Adrenal gland (tissue), 12 donors: ENCODE results near the gene TCF12. TPM values are rescaled to one million over a fixed set of nuclear protein-coding genes. Genes with fewer than 3 reads are reported as not detected.

Experiments
- DNase-seq, 7 donors: peaks; one replicate each; pipeline ENCODE4 v3.0.0-alpha.2; 2019 to 2020
- H3K27ac ChIP-seq, 5 donors: fragments of 200-600 bp; sonication (generic) in 4 of 5; 1 replicate in 3 of 5; 2 replicates in 2 of 5; pipeline versions ENCODE4 v1.5.1 to v1.8.0; 2016 to 2020; ENCODE audit warnings: mild to moderate bottlenecking in 1 of 5
- H3K27me3 ChIP-seq: fragments of 200-600 bp; 2 replicates; pipeline ENCODE4 v1.8.0; 2021
- H3K36me3 ChIP-seq, 2 donors: fragments of 200-600 bp; replicated peaks in 1 of 2; 1 replicate in 1 of 2; 2 replicates in 1 of 2; pipeline versions ENCODE4 v1.5.1 to v1.8.0; 2018 to 2022
- H3K4me1 ChIP-seq, 2 donors: fragments of 200-600 bp; replicated peaks in 1 of 2; 1 replicate in 1 of 2; 2 replicates in 1 of 2; pipeline versions ENCODE4 v1.5.1 to v1.8.0; 2018 to 2021
- H3K4me3 ChIP-seq, 4 donors: fragments of 200-600 bp; sonication (generic) in 3 of 4; one replicate each; pipeline ENCODE4 v1.5.1; 2016 to 2018
- H3K9me3 ChIP-seq, 3 donors: fragments of 200-600 bp; sonication (generic) in 1 of 3; replicated peaks in 1 of 3; 1 replicate in 2 of 3; 2 replicates in 1 of 3; pipeline versions ENCODE4 v1.5.1 to v1.8.0; 2016 to 2021
- POLR2A ChIP-seq, 2 donors: fragments of 450-650 bp; IDR thresholded peaks; one replicate each; pipeline ENCODE4 v1.6.1; 2017; ENCODE audit warnings: antibody characterized with exemption in 2 of 2, mild to moderate bottlenecking in 2 of 2, moderate library complexity in 1 of 2
- WGBS, 4 donors: extraction: QIAGEN DNeasy Blood & Tissue Kit in 2 of 4; methylation state at CpG; one replicate each; pipeline versions ENCODE4 v1.1.5 to v1.1.7; 2013 to 2017; 5-methylcytosine and 5-hydroxymethylcytosine counted together
- intact Hi-C, 2 donors: fragments of 100-400 bp; cut with DNase I; formaldehyde crosslinking; loops; one replicate each; pipeline versions ENCODE4 v1.14.1 to v1.15.0; 2022 to 2023
- polyA plus RNA-seq, 3 donors: library from polyadenylated mRNA; stranded (reverse); fragments of 200-250 nt in 2 of 3; fragments of 350-450 nt in 1 of 3; fragmentation: Illumina TruSeq in 1 of 3; extraction: RNeasy Lipid Tissue Mini Kit (QIAGEN cat#74804) in 1 of 3; gene quantifications; one replicate each; pipeline ENCODE4 v1.2.3, GENCODE V29; 2013 to 2014
- total RNA-seq, 9 donors: library from RNA; depleted of rRNA in 4 of 9; stranded (reverse); fragments of >200 nt in 4 of 9; fragments of 120-200 nt in 1 of 9; fragmentation: NEBNext Ultra II Directional in 1 of 9; extraction: Animal tissue kit (Norgen Biotek cat#: 25700) in 1 of 9; gene quantifications; one replicate each; pipeline versions ENCODE4 v1.1.0 to v1.2.4, GENCODE V29; 2013 to 2023
- TF ChIP-seq, protein P1 (sequence below), 6 experiments: fragments of 450-650 bp in 4 of 6; fragments of 200-600 bp in 2 of 6; sonication (generic) in 1 of 6; IDR thresholded peaks; 1 replicate in 5 of 6; 2 replicates in 1 of 6; pipeline versions ENCODE4 v1.5.1 to v1.8.0; 2016 to 2021; ENCODE audit warnings: antibody characterized with exemption in 6 of 6, mild to moderate bottlenecking in 2 of 6, moderate library complexity in 1 of 6
- donor health status: healthy with polysubstance abuse.
- donor health status: Bipolar disorder and iron deficiency.
- donor health status: DM: yes; HTN: yes; CAD: no.
- donor health status: DM: no; HTN: no; CAD: no.
- donor health status: DM: no; HTN: no; CAD: no.
- donor health status: DM: yes; HTN: yes; CAD: no.

Gene TCF12
- total and polyA plus RNA-seq, 12 donors: 7.6 to 121 (median 75.6) TPM

DNA sequence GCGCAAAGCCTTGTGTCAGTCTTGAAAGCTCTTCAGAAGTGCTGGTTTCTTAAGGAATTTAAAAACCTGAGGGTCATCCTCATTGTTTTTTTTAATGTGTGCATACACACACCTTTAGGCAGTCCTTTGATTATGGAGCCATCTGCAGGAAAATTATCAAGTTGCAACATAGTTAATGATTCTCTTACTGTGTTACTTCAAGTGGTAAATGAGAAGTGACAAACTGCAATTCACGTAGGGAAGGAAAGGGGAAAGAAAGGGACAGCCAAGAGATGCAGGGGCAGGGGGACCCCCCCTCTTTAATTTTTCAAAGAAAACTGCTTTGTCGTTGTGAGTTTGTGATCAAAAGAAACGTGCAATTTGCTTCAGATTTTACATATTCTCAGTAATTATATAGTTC, 295.4 kb downstream of the TCF12 start:
- intact Hi-C loops: no loop called here
- Histone ChIP-seq H3K9me3 (no peaks in the 10 kb centered on the region), H3K27me3 (no peaks in the 10 kb centered on the region), H3K4me1 (peaks cover 7 to 45% of the 10 kb centered on the region in 2 donors), H3K27ac (no peak overlapping the region), H3K36me3 (no peaks in the 10 kb centered on the region), H3K4me3 (no peak overlapping the region)
- 33 to 46% (median 42%) methylated on average over 4 of the region's 4 CpGs for WGBS, 4 donors
- TF ChIP-seq, protein P1, sequence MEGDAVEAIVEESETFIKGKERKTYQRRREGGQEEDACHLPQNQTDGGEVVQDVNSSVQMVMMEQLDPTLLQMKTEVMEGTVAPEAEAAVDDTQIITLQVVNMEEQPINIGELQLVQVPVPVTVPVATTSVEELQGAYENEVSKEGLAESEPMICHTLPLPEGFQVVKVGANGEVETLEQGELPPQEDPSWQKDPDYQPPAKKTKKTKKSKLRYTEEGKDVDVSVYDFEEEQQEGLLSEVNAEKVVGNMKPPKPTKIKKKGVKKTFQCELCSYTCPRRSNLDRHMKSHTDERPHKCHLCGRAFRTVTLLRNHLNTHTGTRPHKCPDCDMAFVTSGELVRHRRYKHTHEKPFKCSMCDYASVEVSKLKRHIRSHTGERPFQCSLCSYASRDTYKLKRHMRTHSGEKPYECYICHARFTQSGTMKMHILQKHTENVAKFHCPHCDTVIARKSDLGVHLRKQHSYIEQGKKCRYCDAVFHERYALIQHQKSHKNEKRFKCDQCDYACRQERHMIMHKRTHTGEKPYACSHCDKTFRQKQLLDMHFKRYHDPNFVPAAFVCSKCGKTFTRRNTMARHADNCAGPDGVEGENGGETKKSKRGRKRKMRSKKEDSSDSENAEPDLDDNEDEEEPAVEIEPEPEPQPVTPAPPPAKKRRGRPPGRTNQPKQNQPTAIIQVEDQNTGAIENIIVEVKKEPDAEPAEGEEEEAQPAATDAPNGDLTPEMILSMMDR (IDR thresholded peaks at IDR 0.05): peak; percentile 15 to 68 (median 58)
- no peak for TF ChIP-seq POLR2A (IDR thresholded peaks at IDR 0.05)
- DNase-seq: no peak

DNA sequence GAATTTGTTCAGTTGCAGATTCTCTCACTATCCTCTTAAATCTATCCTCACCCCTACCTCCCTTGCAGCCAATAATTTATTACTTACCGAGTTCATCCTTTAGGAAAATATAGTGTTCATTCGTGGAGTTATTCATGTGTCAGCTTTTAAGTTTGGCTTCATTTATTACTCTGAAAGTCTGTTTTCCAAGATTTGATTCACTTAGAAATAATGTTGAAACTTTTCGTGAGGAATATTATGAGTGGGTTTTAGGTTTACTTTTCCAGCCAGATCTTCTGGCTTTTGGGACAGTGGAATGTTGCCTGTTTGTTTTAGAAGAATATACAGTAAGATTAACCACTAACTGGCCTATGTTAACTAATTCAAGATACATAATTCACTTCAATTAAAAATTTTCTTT, 296.9 kb downstream of the TCF12 start:
- Histone ChIP-seq H3K4me3 (no peak overlapping the region), H3K9me3 (no peaks in the 10 kb centered on the region), H3K36me3 (no peaks in the 10 kb centered on the region), H3K27me3 (no peaks in the 10 kb centered on the region), H3K27ac (no peak overlapping the region), H3K4me1 (peaks cover 12 to 59% of the 10 kb centered on the region in 2 donors)
- no peak for TF ChIP-seq POLR2A (IDR thresholded peaks at IDR 0.05)
- TF ChIP-seq, protein P1 (IDR thresholded peaks at IDR 0.05): no peak
- intact Hi-C loops: no loop called here
- no peak for DNase-seq
- 42 to 56% (median 47%) methylated on average over 3 of the region's 3 CpGs for WGBS, 4 donors

DNA sequence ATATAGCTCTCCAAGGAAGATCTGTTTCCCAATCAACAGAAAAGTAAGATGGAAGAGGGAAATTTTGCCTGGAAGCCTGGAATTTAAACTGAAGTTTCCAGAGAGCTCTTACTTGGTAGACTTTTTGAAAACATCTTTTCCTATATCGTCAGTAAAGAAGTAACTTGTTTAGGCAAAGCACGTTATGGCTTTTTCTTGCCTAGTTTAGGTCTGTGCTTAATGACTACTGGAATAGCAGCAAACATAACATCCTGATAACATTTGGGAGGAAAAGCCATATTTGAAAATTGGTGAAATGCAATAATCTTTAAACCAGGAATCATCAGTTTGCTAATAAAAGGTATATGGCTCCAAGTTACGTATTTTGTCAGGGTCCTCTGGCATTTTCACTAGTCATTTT, 297.4 kb downstream of the TCF12 start:
- Histone ChIP-seq H3K9me3 (no peaks in the 10 kb centered on the region), H3K4me1 (peaks cover 14 to 65% of the 10 kb centered on the region in 2 donors), H3K27ac (no peak overlapping the region), H3K36me3 (no peaks in the 10 kb centered on the region), H3K27me3 (no peaks in the 10 kb centered on the region), H3K4me3 (no peak overlapping the region)
- intact Hi-C loops: no loop called here
- WGBS, 4 donors: 65 to 77% (median 73%) methylated on average over 3 of the region's 3 CpGs
- no peak for DNase-seq
- no peak for TF ChIP-seq POLR2A (IDR thresholded peaks at IDR 0.05)
- TF ChIP-seq, protein P1 (IDR thresholded peaks at IDR 0.05): no peak

DNA sequence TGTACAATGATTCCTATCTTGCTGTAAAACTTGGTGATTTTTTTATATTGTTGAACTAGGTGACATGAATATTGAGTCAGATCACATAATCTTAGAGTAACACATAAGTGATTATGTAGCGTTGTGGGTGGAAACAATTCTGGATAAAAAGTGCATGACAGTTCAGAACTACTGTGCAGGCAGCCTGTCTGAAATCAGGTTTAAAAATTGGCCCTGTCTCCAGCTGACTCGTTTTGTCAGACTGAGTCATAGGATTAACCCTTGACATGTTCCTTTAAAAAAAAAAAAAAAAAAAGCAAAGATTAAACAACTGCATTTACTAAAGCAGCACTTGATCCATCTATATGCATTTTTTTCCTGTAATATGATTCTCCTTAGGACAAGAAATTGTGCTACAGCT, 297.8 kb downstream of the TCF12 start:
- 12 to 22% (median 16%) methylated on average over 2 of the region's 2 CpGs for WGBS, 4 donors
- Histone ChIP-seq H3K4me3 (no peak overlapping the region), H3K36me3 (no peaks in the 10 kb centered on the region), H3K27me3 (no peaks in the 10 kb centered on the region), H3K9me3 (no peaks in the 10 kb centered on the region), H3K27ac (no peak overlapping the region), H3K4me1 (peaks cover 14 to 66% of the 10 kb centered on the region in 2 donors)
- intact Hi-C loops: no loop called here
- peak in 4 of 7 donors; percentile 18 to 40 (median 34) for DNase-seq
- TF ChIP-seq POLR2A (IDR thresholded peaks at IDR 0.05): no peak
- TF ChIP-seq, protein P1 (IDR thresholded peaks at IDR 0.05): no peak
